GM21619 (cell line): ENCODE measurements around the gene ZFPL1.

Source experiments
- ATAC-seq: cut with Tn5 transposase; IDR thresholded peaks from one replicate; pipeline ENCODE4 v1.9.1; 2021; ENCODE audit not compliant: unreplicated experiment

The ZFPL1 gene

DNA sequence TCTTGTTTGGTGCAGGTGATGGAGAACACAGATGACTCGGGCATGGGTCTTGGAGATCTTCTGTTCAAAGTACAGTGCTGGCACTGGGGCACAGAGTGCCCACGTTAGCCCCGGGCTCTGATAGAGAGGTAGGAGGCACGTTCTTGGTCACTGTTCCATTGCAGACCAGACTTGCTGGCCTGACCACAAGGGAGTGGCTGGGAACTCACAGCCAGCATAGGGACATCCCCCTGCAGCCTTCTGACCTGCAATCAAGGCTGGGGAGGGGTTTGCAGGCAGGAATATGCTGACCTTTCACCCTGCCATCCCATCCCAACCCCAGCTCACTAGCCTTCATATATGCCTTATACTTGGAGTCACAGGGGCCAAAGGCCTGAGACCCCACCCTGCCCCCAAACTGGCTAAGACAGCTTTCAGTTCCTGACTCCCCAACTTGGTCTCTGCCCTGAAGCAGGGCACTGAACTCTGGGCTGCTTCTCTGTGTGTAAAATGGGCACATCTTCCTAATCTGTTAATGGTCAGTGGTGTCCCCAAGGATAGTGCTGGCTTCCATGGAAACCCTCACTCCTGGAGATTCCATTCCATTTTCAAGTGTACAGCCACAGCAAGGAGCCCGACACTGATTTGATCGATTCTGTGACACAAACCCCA is 42.7 kb downstream of the ZFPL1 start:
- no peak for ATAC-seq

DNA sequence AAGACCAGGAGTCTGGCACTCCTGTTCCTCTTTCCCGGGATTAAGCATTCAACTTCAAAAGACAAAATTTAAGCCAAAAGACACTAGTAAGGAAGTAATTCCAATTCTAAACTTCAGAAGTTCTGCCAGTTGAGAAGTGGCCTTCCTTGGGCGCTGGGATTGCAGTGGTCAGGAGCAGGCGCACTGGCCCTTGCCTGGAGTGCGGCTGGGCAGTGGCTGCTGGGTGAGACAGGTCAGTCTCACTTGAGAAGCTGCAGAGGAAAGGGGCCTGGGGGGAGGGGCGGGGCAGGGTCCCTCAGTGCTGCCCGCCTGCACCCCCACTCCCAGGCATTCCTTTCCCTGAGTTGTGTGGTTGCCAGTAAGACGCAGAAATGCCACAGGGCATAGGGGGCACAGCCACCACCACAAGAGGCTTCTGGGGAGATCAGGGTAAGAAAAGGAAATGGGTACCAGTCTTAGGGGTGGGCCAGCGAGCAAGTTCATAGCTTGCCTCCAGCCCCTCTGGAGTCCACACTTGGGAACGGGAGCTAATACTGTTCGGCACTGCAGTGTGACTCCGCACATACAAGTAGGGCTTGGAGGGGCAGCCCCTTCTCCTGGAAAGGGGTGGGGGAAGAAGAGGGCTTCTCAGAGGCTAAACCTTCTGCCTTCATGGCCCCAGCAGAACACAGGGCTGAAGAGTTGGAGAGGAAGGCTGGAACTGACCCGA is 43.6 kb downstream of the ZFPL1 start:
- ATAC-seq, result no peak

DNA sequence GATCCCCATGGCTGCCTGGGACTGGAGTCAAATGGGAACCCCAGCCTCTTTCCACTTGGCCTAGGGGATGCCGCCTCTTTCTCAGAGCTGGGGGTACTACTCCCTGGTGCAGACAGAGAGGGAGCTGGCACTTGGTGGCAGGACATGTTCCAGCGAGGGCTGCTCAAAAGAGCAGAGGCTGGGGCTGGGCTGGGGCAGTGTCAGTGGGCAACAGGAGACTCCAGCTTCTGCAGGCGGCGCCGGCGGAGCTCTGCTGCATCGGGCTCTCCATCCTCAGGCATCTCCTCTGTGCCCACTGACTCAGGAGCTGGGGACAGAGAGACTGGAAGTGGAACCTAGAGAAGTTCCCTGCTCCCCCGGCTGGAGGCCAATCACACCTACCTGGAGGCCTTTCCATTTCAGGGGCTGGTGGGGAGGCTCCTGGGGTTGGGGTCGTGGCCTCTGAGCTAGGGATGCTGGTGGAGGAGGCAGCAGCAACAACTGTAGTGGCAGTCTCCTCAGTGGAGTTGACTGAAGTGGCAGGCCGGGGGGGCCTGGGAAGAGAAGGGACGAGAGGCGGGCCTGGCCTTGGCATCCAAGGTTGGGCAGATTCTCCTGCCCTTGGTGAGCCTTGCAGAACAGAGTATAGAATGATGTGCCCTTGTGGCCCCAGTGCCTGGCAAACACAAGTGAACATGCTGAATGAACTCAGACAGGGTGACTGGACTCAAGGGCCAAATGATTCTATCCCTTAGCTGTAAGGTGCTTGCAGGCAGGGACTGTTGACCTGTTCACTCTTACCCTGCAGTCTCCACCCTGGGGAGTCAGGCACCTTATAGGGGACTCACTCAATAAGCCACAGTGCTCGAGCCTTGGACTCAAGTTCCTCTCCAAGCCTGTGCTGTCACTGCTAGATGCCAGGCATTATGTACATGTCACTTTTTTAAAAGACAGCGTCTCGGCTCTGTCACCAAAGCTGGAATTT is 44.4 kb downstream of the ZFPL1 start:
- no peak for ATAC-seq

DNA sequence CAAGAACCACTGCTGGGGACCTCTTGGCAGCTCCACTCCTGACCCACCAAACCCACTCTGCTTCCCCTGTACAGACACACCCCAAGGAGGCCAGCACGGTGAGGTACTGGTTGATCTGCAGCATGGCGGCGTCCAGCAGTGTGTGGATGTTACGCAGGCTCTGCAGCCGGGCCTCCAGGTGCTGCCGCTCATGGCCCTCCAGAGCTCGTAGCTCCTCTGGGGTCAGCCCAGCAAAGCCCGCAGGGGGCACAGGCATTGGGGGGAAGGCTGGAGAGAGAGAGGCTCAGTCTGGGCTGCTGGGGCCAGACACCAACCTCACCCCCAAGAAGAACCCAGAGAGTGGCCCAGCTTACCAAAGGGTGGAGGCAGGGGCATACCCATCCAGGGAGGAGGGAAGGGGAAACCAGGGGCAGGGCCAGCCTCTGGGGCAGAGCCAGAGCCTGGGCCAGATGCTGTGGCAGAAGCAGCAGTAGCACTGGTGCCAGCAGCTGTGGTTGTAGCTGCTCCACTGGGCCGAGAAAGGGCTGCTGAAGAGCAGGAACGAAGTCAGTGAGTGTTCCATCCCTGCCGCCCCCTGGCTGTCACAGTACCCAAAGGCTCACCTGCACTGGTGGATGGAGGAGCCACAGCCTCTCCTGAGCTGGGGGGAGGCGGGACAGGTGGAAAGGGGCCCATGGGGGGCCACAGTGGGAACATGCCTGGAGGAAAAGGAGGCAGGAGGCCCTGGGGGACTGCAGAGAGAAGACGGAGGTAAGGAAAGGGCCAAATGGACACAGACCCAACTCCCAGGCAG is 45.8 kb downstream of the ZFPL1 start:
- ATAC-seq, result no peak

DNA sequence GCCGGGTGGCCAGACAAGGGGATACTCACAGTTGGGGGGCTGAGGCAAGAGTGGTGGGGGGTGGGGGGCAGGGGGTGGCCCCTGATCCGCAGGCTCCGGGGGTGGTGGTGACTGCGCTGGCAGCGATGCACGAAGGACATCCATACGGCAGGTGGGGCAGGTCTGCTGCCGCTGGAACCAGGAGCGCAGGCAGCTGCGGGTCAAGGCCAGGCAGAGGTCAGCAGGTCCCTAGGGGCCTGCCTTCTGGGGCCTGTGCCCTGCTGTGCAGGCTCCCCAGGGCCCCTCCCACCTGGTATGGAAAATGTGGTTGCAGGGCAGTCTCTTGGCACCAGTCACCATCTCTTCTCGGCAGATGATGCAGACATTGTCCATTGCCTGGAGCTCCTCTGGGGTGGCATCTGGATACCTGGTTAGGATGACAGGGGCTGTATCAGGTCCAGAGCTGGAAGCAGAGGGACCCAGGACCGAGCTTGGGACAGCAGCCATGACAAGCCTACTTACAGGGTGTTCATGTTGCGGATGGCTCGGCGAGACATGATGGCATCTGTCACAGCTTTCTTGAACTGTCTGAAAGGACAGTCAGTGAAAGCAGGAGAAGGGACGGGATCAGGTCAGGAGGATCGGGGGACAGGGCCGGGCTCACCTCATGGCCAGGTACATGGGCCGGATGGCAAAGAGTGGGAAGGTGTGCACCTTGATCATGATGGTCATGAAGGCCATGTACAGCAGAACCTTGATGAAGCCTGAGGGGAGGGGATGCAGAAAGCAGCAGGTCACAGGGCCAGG is 46.8 kb downstream of the ZFPL1 start:
- no peak for ATAC-seq

DNA sequence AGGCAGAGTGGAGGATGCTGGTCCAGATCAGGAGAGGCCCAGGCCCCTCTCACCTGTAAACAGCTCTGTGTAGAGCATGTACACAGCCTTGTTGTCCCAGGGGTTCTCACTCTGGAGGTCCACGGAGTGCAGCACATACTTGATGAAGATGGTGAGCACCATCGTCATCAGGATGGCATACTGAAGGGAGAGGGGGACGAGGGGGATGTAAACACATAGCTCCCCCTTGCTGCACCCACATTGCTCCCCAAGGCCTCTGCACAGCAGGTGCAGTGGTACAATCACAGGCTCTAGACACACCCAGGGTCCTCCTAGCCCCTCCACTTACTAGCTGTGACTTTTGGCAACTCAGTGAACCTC is 47.4 kb downstream of the ZFPL1 start:
- ATAC-seq, result no peak

DNA sequence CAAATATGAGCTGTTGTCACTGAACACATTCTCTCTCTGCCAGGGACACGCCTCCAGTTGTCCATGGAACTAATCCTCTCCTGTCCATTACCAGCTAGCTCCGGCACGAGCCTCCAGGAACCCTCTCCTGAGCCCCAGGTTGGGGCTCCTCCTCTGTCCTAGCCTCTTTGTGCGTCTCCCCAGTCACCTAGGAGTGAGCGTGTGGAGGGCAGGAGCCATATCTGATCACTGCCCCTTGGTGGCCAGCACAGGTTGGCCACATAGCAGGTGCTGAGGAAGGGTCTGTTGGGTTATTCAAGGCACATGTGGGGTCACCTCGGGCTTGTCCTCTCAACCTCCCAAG is 47.8 kb downstream of the ZFPL1 start:
- no peak for ATAC-seq

DNA sequence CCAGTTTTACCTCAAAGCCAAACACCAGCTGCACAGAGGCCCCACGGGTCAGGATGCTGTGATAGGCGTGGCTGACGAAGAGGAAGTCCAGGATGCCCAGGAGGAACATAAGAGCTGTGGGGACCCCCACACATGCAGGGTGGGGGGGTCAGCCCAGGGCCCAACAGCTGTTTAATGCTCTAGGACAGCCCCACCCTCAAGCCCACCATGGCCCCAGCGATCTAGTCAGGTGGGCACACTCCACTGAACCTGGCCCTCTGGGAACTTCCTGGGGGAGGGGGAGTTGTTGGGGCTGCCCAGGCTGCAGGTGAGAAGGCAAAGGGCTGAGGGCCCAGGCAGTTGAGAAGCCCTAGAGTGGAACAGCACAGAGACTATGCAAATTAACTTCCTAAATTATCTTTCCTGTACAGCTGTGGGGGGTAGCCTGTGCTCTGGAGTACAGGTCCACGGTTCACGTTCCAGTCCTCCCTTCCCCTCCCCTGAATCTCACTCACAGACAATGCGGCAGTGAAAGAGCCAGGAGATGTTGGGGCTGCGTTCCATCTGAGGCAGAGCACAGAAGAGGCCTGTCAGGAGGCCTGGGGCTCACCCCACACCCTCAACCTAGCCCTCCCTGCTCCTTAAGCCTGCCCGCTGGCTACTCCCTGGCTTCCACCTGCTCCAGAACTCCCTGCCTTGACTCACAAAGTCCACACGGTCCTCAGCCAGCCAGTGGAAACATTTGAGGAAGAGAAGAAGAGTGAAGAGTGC is 48.4 kb downstream of the ZFPL1 start:
- peak; percentile 31 for ATAC-seq

DNA sequence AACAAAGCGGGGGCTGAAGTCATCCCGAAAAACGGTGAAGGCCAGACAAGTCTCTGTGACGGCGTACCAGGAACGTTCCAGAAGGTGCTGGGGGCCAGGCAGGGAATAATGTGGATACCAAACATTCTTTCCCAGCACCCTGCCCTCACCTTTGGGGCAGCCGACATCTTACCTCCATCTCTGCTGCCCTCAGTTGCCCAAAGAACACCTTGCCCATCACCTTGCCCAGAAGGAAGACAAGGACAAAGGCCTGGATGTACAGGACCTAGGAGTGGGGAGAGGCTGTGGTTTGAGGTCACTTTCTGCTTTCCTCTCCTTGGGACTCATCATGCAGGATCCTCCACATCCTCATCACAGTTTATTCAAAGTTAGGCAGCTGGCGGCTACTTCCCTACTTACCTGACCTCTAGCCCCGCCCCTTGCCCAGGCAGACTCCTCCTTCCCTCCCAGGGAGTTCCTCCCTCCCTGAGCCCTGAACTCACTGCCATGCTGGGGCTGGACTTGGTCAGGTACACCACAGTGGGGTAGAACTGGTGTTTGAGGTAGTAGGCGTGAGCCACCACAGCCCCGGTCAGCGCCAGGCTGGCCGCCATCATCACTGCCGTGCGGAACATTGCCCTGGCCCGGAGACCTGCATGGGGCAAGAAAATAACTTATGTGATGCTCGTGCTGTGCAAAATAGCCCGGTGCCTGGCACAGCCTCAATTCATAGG is 49.1 kb downstream of the ZFPL1 start:
- peak; percentile 25 for ATAC-seq

DNA sequence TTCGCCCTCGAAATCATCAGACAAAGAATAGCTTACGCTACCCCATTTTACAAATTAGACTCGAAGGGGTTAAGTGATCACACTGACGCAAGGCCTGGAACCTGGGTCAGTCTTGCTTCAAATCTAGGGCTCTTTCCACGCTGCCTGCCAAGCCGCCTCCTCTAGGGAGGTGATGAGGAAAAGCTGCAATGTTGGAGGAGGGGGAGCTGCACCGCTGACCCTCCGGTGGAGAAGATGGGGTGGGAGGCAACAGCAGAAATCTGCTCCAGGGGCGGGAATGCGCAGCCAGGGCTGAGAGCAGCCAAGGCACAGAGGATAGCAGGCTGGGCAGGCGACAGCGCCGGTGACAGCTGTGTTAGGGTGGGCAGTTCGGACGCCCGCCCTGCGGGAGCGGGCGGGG is 49.7 kb downstream of the ZFPL1 start:
- ATAC-seq, result no peak

DNA sequence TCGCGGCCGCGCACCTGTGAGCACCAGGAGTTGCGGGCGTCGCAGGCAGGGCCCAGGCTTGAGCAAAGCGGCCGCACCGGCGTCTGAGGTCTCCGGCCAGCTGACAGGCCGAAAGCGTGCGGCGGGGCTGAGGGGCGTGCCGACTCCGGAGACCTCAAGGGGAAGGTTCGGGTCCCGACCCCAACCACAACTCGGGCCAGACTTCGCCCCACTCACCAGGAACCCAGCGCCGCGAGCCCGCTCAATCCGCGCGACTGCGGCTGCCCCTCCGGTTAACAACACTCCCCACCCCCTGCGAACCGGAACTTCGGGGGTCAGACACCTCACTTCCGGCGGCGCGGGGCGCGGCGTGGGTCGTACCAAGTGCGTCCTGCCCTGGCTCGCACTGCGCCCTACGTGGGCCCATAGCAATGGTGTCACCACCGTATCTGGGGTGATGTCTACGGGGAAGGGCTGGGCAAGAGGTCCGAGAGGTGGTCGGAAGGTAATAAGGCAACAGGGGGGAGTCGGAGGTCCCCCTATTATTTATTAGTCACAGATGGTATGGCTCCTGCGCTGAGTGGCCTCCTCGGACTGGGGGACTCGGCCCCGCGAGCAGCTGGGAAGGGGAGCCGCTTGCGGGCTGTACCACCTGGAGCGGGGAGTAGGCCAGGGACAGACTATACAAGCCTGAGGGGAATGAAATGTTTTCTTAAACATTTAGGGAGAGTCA is 50.4 kb downstream of the ZFPL1 start, which contains the start of gene SYVN1:
SYVN1 (minus strand) TSS at position 280 of the 712 bp plus-strand sequence. CDS start 918 bp downstream, outside the sequence.
- ATAC-seq, result peak; percentile 47

DNA sequence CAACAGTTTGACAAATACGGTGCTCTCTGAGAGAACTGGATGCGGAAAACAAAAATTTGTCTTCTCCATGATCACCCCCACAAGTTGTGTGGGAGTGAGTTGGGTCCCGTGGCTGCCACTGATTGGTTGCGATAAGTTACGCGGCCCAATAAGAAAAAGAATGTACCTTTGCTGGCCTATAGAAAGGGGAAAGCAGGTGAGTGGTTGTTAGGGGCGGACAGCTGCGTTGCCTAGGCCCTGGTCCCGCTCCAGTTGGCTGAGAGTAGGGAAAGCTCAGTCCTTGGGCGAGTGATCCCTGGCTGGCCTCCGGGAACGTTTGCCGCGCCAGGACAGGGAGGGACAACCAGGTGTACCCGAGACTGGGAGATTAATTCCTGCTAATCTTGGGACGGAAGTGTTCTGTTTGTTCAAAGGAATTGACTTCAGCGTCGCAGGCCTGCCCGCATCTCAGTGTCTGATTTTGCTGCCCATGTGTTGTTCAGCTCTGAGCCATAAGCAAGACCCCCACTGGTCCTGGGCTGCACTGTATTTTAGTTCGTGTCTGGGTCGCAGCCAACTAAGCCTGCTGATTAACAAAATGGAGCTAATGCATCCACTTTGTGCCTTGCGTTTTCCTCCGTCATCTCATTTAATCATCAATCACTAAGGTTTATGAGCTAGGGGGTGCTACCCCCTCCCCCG is 51.1 kb downstream of the ZFPL1 start:
- ATAC-seq, result peak; percentile 62

DNA sequence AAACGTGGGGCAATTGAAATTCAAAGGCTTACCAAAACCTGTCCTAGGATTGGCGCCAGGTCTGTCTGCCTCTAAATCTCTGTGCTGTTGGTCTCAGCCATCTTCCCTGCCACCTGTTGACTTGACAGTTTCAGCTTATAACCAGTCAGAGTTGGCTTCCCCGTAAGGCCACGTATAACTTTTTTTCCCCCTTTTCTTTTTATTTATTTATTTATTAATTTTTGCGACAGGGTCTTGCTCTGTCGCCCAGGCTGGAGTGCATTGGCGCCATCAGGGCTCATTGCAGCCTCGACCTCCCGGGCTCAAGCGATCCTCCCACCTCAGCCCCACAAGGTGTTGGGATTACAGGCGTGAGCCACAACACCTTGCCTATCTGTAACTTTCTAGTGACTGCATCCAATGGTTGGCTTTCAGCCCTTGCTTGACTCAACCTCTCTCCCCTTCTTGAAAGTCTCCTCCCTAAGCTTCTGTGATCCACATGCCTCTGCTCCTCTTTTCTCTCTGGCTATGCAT is 51.7 kb downstream of the ZFPL1 start:
- no peak for ATAC-seq

DNA sequence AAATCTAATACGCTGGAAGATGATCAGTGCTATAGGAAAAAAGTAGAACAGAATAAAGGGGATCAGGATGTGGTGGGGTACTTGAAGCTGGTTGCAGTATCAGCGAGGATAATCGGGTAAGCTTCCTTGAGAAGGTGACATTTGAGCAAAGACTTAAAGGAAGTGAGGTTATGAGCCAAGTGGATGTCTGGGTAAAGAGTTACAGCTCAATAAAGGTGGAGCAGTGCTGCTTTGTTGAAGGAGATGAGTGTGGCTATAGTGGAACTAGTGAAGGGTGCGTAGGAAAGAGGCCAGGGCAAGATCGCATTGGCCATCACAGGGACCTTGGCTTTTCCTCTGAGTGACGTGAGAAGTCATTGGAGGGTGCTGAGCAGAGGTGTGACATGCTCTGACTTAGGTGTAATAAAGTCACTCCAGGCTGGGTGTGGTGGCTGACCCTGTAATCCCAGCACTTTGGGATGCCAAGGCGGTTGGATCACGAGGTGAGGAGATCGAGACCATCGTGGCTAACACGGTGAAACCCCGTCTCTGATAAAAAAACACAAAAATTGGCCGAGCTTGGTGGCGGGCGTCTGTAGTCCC is 52.6 kb downstream of the ZFPL1 start:
- ATAC-seq, result no peak
